Ishikawa (cell line): ENCODE measurements around the gene CCDC192.

Source experiments
- CEBPB ChIP-seq: IDR thresholded peaks from 2 replicates; pipeline ENCODE4 v1.6.1; 2012
- CREB1 ChIP-seq: IDR thresholded peaks from 2 replicates; pipeline ENCODE4 v1.6.1; 2012; ENCODE audit warnings: low read depth
- EGR1 ChIP-seq: IDR thresholded peaks from 2 replicates; pipeline ENCODE4 v1.6.1; 2012
- EP300 ChIP-seq: IDR thresholded peaks from 2 replicates; pipeline ENCODE4 v1.6.1; 2012; ENCODE audit warnings: borderline replicate concordance
- FOXM1 ChIP-seq: IDR thresholded peaks from 2 replicates; pipeline ENCODE4 v1.6.1; 2012; ENCODE audit warnings: low read depth, borderline replicate concordance
- MAX ChIP-seq: IDR thresholded peaks from 2 replicates; pipeline ENCODE4 v1.6.1; 2012
- RAD21 ChIP-seq: IDR thresholded peaks from 2 replicates; pipeline ENCODE4 v1.6.1; 2012; ENCODE audit warnings: low read depth
- REST ChIP-seq: IDR thresholded peaks from 2 replicates; pipeline ENCODE4 v1.6.1; 2012; ENCODE audit warnings: low read depth, mild to moderate bottlenecking
- TAF1 ChIP-seq: IDR thresholded peaks from 2 replicates; pipeline ENCODE4 v1.6.1; 2012; ENCODE audit warnings: low read depth, mild to moderate bottlenecking
- TCF12 ChIP-seq: IDR thresholded peaks from 2 replicates; pipeline ENCODE4 v1.6.1; 2012; ENCODE audit warnings: low read depth
- USF1 ChIP-seq: IDR thresholded peaks from 2 replicates; pipeline ENCODE4 v1.6.1; 2012
- YY1 ChIP-seq: IDR thresholded peaks from 2 replicates; pipeline ENCODE4 v1.6.1; 2012; ENCODE audit warnings: low read depth

- TF ChIP-seq TAF1 (no peak), RAD21 (no peak), FOXM1 (no peak), CREB1 (no peak), REST (no peak), MAX (no peak), CEBPB (no peak), EP300 (no peak), EGR1 (no peak), TCF12 (no peak), YY1 (no peak), USF1 (no peak)
Observed at GRCh38 chr5:127975961-127976360, 272.8 kb downstream of the CCDC192 start.
